ENCODE measurements around the gene SFTPD. TPM values are rescaled to one million over a fixed set of nuclear protein-coding genes. Genes with fewer than 3 reads are reported as not detected.

SFTPD gene
- total RNA-seq, 2 experiments from 2014 or later, result not detected

DNA sequence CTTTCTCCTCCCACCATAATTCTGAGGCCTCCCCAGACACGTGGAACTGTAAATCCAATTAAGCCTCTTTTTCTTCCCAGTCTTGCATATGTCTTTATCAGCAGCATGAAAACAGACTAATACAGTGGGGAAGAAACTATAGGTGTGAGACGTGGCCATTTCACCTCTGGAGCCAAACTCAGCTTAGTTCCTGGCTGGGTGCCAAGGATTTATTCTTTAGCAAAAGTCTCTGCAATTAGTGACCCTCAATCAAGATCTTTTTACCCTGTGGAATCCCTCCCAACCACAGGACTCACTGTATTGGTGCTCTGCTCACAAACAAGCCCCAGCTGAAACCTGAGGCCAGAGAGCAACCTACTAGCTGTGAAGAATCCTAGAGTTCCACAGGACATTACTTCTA lies 28.1 kb upstream of the SFTPD start:
- Mint-ChIP-seq H3K4me3 (no peak overlapping the region), H3K36me3 (ENCODE audit: low read depth) (no peaks in the 10 kb centered on the region), H3K27me3 (peaks cover 46% of the 10 kb centered on the region), H3K9me3 (peaks cover 2% of the 10 kb centered on the region), H3K4me1 (ENCODE audit: low read depth) (no peaks in the 10 kb centered on the region), H3K27ac (no peak overlapping the region)
- TF ChIP-seq, protein P1, sequence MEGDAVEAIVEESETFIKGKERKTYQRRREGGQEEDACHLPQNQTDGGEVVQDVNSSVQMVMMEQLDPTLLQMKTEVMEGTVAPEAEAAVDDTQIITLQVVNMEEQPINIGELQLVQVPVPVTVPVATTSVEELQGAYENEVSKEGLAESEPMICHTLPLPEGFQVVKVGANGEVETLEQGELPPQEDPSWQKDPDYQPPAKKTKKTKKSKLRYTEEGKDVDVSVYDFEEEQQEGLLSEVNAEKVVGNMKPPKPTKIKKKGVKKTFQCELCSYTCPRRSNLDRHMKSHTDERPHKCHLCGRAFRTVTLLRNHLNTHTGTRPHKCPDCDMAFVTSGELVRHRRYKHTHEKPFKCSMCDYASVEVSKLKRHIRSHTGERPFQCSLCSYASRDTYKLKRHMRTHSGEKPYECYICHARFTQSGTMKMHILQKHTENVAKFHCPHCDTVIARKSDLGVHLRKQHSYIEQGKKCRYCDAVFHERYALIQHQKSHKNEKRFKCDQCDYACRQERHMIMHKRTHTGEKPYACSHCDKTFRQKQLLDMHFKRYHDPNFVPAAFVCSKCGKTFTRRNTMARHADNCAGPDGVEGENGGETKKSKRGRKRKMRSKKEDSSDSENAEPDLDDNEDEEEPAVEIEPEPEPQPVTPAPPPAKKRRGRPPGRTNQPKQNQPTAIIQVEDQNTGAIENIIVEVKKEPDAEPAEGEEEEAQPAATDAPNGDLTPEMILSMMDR (IDR thresholded peaks at IDR 0.05), result no peak
- DNase-seq, result no peak
- ChIA-PET POLR2A (no interaction called here), CTCF (no interaction called here)
- intact Hi-C loops (cut with micrococcal nuclease), result no loop called here
- ATAC-seq, result no peak

DNA sequence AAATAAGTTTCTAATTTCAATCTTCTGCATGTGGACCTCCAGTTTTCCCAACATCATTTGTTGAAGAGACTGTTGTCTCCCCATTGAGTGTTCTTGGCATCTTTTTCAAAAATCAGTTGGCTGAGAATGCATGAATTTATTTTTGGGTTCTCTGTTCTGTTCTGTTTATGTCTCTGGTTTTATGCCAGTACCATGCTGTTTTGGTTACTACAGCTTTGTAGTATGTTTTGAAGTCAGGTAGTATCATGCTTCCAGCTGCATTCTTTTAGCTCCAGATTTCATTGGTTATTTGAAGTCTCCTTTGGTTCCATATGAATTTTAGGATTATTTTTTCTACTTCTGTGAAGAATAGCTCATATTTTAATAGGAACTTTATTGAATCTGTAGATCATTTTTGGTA lies 21.2 kb upstream of the SFTPD start:
- intact Hi-C loops (cut with micrococcal nuclease), result no loop called here

DNA sequence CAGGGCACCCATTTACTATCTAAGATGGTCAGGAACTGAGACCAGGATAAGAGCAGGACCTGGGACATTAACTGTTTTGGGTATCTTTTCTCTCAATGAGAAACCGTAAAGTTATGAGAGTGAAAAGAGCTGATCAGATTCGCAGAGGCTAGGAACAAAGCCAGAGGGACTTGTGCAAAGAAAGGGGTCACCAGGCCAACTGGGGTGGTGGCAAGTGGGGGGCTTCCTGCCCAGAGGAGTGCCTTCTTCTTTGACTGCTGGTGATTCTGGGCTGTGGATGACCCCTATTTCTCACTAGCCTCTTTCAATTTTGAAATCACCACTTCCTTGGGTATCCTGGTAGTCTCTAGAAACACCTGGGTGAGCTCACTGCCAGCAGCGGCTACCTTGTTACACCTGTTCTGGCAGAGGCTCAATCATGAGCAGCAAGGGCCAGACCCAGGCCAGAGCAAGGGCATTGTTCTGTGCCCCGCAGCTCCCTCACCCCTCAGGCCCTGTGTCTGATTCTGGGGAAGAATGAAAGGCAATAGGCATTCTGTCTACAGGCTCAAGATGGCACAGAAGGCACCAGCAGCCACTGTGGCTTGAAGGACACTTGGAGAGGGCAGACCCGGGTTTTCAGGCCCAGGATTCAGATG lies 999 bp downstream of the SFTPD start:
- intact Hi-C loops (cut with micrococcal nuclease), result no loop called here
- Mint-ChIP-seq H3K36me3 (ENCODE audit: low read depth) (no peaks in the 10 kb centered on the region), H3K9me3 (peaks cover 5% of the 10 kb centered on the region), H3K27me3 (peaks cover 3% of the 10 kb centered on the region), H3K4me3 (no peak overlapping the region), H3K27ac (no peak overlapping the region), H3K4me1 (ENCODE audit: low read depth) (no peaks in the 10 kb centered on the region)
- no peak for ATAC-seq
- ChIA-PET POLR2A (no interaction called here), CTCF (interaction anchor here (1.2 kb wide), 1 partner anchor 9 kb away, joined by 5 read pairs; no protein-coding TSS in a partner anchor)
- DNase-seq, result no peak
- TF ChIP-seq, protein P1 (IDR thresholded peaks at IDR 0.05), result no peak

More for the DNA sequence above, 21.2 kb upstream of the SFTPD start:
- Mint-ChIP-seq H3K27ac (no peak overlapping the region), H3K27me3 (peaks cover 22% of the 10 kb centered on the region), H3K36me3 (ENCODE audit: low read depth) (no peaks in the 10 kb centered on the region), H3K4me3 (no peak overlapping the region), H3K4me1 (ENCODE audit: low read depth) (no peaks in the 10 kb centered on the region), H3K9me3 (peaks cover 8% of the 10 kb centered on the region)
- ATAC-seq (no peak), DNase-seq (no peak)
- ChIA-PET POLR2A (no interaction called here), CTCF (interaction anchor here (0.7 kb wide), 1 partner anchor 381 kb away, joined by 3 read pairs; no protein-coding TSS in a partner anchor)
- TF ChIP-seq, protein P1 (IDR thresholded peaks at IDR 0.05), result no peak

DNA sequence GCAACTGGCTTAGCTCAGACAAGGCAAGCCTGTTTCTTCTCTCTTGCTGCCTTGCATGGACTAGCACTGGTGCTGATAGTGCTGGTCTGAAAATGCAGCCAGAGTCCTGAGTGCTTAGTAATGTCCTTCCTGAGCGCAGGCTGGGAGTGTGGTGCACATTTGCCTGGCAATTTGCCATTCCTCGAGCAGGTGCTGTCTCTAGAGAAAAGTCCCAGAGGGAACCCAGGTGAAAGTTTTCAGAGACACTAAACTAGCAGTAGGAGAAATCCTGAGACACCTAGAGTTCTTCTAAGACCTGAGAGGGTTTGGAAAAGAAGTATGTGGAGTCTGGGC lies 1.9 kb downstream of the SFTPD start:
- no peak overlapping the region for H3K27ac Mint-ChIP-seq
- CTCF ChIA-PET, result no interaction called here
- no peak overlapping the region for H3K4me3 Mint-ChIP-seq
- H3K27me3 Mint-ChIP-seq, result peaks cover 3% of the 10 kb centered on the region
- DNase-seq, result no peak
- TF ChIP-seq, protein P1 (IDR thresholded peaks at IDR 0.05), result no peak
- intact Hi-C loops (cut with micrococcal nuclease), result no loop called here
- H3K4me1 Mint-ChIP-seq (ENCODE audit: low read depth), result no peaks in the 10 kb centered on the region
- H3K9me3 Mint-ChIP-seq, result peaks cover 5% of the 10 kb centered on the region
- POLR2A ChIA-PET, result no interaction called here
- ATAC-seq, result no peak
- H3K36me3 Mint-ChIP-seq (ENCODE audit: low read depth), result no peaks in the 10 kb centered on the region

GRCh38 chr10:79946271-79947082 lies 2.4 kb downstream of the SFTPD start:
- ChIA-PET CTCF (no interaction called here), POLR2A (no interaction called here)
- intact Hi-C loops (cut with micrococcal nuclease), result no loop called here
- TF ChIP-seq, protein P1 (IDR thresholded peaks at IDR 0.05), result no peak
- no peaks in the 10 kb centered on the region for H3K4me1 Mint-ChIP-seq (ENCODE audit: low read depth)
- H3K4me3 Mint-ChIP-seq, result no peak overlapping the region
- DNase-seq, result no peak
- H3K9me3 Mint-ChIP-seq, result peaks cover 5% of the 10 kb centered on the region
- peaks cover 3% of the 10 kb centered on the region for H3K27me3 Mint-ChIP-seq
- ATAC-seq, result no peak
- H3K36me3 Mint-ChIP-seq (ENCODE audit: low read depth), result no peaks in the 10 kb centered on the region
- H3K27ac Mint-ChIP-seq, result no peak overlapping the region
